DMS114 treated with DMSO at 0.1 percent for 48 hours (cell line): ENCODE data around the gene CAMSAP2.
"Not testable (repeated sequence)": the region's sequence is repeated elsewhere in the genome, so short reads cannot be mapped to it uniquely, and the experiment has no call there.

Experiments used
- DNase-seq: peaks from one replicate; lab custom pipeline; 2025; ENCODE audit not compliant: unreplicated experiment; lab: John Stamatoyannopoulos, UW

CAMSAP2 gene

DNA sequence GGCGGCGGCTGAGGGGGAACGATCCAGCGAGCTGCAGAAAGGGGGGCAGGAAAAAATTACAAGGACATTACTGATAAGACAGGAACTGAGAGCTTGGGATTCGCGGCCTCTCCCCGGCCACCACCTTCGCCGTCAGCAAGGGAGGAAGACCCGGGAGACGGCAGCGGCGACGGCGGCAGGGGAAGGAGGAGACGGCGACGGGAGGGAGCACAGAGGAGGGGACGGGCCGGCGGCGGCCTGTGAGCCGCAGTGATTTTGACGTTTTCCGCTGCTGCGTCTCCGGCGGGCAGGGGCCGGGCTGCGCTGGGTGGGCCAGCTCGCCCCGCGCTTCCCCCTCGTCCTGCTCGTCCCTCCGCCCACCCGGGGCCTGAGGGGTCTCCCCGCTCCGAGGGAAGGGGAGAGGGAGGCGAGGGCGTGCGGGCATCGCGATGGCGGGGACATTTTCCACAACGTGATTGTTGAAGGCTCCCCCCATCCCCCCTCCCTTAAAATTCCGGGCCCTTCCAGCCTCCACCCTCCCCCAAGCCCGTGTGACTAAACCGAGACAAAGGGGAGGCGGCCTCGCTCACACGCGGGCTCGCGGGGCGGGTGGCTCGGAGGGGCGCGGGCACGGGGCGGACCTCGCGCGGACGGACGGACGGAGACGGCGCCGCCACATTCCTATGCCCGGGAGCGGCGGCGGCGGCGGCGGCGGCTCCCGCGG, 407 bp downstream of the CAMSAP2 start:
- no peak for DNase-seq

DNA sequence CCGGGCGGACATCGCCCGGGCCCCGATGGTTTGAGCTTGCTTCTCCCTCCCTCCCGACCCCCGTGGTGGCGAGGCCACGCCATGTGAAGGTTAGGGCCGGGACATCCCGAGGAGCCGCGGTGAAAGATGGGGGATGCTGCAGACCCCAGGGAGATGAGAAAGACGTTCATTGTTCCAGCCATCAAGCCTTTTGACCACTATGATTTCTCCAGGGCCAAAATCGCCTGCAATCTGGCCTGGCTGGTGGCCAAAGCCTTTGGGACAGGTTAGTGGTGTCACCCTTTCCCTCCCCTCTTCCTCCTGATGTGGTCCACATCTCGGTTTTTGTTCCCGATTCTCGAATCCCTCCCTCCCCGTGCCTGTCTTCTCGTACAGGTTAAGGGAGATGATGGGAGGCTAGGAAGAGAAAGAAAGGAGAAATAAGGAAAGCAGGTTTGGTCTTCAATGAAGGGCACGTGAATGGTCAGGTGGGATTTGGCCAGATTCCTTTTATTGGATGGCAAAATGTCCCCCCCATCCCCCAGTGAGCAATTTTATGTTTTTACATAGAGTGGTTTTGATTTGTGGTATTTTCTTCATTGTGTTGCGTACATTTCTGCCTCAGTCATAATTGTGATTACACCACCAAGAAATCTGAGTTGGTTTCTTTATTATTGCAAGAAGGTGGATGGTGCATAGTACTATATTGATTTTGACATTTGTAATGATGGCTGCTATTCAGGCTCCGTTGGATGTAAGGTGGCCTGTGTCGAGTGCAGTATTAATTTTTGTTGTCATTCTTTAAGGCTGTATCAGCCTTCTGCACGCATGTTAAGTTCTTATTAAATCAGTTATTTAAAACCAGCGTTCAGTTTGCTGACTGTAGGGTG, 1.2 kb downstream of the CAMSAP2 start:
- no peak for DNase-seq

DNA sequence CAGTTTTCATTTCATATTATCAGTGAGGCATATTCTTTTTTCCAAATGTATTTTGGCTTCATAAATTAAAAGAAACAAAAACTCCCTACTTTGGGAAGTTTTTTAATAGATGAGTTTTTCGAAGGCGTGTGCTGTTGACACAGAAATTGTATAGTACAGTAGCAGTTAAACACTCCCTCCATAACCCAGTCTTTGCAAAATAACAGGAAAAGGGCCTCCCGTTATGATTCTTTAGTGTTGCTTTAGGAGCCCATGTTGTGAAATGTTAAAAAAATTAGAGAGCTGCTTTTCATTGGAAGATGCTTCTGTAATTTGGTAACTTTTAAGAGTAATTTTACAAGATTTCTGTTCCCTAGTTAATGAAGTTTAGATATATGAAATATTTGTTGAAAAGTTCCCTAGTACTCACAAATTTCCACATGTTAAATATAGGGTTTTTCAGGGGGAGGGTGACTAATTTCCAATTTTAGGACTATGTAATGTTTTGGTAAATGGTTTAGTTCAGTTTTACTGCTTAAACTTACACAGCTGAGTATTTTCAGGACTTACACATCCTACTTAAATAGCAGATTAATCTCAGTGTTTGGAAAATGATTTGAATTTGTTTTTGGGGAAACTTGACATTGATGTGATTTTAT, 2.0 kb downstream of the CAMSAP2 start:
- DNase-seq, result no peak

DNA sequence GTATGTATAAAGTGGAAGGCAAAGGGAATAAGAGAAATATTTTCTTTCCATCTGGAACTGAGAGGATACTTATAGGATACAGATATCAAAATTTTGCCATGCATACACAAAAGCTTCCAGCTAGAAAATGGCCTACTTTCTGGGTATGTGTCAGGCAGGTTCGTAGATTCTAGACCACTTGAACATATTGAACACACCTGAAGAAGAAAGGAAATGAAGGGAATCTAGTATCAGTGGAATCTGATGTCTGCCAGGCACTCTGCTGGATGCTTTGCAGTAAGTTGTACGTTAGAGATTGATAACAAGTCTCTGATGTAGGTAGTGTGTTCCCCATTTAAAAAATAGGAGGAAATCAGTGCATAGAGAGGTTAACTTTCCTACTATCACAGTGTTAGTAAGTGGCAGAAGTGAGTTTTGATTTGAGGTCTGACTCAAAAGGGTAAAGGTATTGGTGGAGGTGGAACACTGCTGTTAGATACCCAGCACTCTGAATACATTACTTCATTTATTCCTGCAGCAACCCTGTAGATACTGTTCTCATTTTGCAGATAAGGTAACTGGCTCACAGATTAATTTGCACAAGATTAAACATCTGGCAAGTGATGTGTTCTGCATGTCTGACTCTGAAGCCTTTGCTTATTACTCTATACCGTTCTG, 3.0 kb downstream of the CAMSAP2 start:
- DNase-seq, result no peak

DNA sequence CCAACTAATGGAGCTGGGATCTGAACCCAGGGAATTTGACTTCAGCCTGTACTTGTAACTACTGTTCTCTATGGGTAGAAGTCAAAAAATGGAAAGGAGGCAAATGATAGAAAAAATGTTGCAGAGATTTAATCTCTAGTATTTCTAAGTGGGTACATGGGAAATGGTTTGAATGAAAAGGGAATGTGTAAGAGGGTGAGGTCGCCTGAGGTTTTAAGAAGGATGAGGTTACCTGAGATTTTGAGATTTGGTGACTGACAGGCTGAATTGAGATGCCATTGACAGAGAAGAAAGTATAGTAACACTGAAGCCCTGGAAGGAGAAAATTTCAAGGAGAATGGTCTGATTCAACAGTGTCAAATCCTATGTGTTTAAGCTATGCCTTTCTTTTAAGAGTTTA, 5.5 kb downstream of the CAMSAP2 start:
- DNase-seq, result no peak

DNA sequence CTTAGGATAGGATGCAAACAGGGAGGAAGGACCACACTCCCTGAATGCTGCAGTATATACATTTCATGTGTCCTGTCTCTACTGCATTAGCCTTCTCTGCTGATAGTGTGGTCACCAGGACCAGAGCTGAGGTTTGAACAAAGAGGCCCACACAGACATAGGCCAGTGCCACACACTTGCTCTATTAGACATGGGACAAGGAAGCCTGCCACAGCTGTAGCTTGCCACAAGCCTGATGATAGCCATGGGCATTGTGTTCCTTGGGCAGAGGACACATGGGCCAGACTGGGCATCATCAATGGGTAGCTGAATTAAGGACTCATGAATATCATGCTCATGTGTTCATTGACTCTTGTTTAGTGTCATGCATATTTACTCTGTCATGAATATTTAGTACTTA, 10.4 kb downstream of the CAMSAP2 start:
- DNase-seq, result no peak

DNA sequence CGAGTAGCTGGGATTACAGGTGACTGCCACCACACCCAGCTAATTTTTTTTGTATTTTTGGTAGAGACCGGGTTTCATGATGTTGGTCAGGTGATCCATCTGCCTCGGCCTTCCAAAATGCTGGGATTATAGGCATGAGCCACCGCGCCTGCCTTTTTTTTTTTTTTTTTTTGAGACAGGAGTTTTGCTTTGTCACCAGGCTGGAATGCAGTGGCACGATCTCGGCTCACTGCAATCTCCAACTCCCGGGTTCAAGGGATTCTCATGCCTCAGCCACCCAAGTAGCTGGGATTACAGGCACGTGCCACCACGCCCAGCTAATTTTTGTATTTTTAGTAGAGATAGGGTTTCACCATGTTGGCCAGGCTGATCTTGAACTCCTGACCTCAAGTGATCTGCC, 12.1 kb downstream of the CAMSAP2 start:
- not testable (repeated sequence) for DNase-seq

DNA sequence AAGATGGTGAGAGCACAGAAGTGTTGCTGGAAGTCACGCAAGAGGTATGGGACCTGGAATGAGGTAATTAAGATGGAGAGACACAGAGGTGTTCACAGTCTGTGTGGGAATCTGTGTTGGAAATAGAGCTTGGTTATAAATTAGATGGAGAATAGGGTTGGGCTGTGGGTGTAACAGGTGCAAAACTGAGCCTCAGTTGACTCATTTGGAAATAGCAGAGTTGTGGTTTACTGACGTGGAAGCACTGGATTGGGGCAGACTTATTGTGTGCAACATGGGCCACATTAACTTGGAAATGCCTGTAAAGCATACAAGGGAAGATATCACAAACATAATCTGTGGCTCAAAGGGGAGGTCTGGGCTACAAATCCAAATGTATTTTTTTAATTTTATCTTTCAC, 13.0 kb downstream of the CAMSAP2 start:
- DNase-seq, result no peak

DNA sequence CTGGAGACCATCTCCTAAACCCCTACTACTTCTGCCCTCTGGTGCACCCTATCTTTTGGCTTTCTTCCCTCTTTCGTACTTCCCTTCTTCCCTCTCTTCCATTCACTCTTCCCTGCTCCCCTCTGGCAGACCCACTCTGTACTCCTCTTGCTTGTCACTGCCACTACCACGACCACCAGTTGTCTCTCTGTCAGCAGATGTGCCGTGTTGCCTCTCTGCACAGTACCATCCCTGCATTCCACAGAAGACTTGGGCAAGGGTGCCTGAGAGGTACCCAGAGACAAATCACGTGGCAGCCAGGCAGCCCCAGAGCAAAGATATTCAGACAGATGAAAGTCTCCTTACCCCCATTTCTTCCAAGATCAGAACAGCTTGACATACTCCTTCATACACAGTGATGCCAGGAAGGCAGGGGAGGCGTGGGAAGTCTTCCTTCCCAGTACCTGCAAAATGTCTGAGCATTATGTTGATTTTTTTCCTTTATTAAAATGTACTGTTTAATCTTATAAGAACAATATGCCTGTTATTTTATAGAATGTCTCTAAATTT, 15.0 kb downstream of the CAMSAP2 start:
- no peak for DNase-seq

DNA sequence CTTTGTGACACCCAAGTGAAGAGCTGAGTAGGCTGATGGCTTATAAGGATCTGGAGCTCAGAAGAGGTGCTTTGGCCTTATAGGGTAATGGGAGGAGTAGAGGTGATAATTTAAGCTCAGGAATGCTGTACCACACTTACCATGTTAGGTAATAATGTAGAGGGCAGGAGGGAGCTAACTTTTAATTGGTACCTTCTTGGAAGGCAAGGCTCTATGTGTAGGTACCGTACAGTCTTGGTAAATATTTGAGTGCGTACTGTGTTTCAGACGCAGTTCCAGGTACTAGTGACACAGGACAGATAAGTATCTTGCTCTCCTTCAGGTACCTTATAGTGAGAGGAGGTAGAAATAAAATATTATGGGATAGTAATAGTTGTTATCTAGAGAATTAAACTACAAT, 16.8 kb downstream of the CAMSAP2 start:
- no peak for DNase-seq

DNA sequence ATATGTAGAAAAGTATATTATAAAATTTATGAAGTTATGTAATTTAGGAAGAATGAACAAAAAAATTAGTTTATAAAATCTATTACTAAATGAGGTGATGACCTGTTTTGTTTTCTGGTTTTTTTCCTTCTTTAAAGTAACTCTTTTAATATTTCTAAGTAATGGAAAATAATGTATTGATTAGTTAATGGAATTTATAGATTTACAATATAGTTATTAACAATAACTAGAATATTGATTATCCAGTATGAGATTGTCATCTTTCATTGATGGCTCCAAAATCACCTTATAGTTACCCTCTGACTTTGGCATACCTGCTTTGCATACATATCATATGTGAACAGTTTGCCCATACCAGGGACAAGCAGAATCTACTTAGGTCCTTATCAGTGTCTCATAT, 23.4 kb downstream of the CAMSAP2 start:
- no peak for DNase-seq

DNA sequence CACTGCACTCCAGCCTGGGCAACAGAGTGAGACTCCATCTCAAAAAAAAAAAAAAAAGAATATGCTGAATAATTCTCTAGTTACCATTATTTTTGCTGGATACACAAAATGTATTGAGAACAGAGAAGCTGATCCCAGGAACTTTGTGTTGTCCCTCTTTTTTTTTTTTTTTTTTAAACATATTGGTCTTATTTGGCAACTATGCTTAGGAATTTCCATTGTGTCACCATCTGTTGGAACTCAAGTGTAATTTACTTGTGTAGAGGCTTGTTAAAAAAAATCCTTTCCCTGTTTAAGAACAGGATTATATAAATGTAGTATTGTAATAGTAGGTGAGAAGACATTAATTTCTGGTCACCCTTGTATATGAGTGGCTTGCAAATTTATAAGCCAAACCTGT, 28.6 kb downstream of the CAMSAP2 start:
- DNase-seq, result no peak

DNA sequence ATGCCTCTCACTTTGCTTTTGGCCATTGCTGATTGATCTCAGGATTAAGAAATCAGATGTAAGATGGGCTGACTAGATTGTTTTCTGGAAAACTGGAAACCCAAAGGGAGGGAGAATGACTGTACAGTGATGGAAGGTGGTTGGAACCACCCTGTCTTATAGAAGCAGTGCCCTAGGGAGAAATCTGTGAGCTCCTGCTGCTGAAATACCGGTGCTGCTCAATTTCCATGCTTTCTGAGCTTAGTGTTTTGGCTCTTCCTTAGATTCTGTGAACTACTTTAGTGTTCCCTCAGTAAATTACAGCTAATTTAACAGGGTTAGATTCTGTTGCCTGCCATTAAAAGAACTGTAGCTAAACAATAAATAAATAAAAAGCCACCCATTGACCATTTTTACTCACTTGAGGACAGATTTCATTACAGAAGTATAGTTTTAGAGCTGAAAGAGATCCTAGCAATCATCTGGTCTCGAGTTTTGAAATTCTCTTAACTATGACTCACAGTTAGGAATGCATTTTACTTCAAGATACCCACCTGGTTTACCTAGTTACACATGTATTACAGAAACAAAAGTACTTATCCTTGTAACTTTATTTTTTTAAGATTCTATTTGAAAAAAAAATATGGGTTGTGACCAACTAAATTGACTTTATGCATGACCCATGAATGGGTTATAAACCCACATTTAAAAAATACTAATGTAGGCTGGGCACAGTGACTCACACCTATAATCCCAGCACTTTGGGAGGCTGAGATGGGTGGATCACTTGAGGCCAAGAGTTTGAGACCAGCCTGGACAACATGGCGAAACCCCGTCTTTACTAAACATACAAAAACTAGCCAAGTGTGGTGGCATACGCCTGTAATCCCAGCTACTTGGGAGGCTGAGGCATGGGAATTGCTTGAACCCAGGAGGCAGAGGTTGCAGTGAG, 33.2 kb downstream of the CAMSAP2 start:
- no peak for DNase-seq

DNA sequence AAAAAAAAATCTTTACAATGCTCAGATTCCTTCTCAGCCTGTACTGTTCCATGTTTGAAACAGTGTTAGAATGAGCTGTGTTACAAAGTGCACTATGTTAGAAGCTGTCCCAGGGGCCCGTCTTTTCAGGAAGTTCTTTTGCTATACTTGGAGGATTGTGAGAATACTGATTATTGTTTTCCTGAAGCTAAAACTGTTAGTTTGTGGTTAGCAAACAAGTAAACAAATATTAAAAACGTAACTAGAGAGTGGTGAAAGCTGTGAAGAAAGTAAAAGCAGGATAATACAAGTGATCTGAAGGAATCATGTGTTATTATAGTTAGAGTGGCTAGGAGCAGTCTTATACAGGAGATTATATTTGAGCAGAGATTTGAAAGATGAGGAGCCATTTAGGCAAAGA, 35.6 kb downstream of the CAMSAP2 start:
- no peak for DNase-seq

DNA sequence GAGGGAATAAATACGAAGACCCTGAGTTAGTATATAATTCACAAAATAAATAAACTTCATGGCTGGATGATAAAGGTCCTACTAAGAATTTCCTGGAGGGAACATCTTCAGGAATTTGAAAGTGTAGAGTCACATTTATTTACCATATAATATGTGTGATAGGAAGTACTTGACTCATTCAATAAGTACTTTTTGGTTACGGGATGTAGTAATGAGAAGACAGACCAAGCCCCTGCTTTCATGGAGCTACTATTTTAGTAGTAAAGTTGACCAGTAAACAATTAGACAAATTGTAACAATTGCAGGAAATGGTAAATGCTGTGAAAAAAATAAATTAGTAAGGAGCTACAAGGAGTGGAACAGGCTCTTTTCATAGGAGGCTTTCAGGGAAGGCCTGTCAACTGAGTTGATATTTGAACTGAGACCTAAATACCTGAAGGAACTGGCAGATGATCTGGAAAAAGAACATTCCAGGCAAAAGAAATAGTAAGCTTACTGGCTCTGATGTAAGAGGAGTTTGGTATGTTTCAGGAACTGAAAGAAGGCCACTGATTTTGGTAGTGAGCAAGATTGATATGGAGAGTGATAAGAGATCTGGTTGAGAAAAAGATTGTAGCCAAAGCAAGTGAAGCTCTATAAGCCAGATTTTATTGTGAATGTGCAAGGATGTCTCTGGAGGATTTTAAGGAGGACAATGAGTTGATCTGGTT, 36.2 kb downstream of the CAMSAP2 start:
- DNase-seq, result no peak

DNA sequence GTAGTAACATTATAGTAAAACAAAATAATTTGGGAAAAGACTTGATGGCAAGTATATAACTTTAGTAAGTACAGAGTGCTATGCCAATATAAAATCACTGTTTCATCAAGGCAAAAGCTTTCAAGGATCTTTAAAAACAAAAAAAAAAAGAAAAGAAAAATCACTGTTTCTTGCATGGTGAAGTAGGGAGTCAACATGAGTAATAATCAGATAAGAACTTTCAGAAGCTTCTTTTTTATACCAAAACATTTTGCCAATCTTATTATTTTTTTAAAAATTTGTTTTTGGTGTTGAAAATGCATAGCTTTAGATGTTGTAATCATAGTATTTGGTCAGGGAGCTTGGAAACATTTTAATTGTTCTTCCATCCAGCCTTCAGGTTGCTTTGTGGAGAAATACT, 37.2 kb downstream of the CAMSAP2 start:
- DNase-seq, result no peak

DNA sequence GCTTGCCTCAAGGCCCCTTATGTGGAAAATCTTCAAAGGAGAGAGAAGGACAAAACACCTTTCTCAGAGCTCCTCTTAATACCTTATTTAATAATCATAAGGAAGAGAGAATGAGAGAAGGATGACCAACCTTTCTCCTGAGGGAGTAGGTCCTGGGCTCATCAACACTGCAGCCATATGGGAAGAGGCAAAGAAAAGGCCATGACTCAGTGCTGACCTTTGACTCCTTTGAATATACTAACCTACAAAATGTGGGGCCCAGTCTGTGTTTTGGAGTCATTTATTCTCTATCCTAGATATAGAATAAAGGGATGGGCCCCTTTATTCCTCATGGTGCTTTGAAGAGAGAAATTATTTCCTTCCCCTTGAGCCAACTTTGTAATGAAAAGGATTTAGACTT, 38.3 kb downstream of the CAMSAP2 start:
- DNase-seq, result no peak

DNA sequence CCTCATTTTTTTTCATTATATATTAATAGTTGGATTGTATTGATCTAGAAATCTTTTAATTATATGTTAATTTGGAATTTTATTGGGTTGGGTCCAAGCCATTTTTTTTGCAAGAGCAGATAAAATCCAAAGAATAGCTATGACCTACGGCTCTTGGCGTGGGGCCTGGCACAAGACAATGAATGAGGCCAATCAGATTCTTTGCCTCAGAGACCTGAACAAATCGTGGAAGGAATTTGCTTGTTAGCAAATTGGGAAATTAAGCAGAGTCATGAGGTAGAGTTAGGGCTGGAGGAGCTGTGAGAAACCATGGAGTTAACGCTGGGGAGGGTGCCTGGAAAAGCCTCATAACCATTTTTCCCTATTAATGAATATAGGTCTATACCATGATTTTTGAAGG, 40.1 kb downstream of the CAMSAP2 start:
- no peak for DNase-seq

DNA sequence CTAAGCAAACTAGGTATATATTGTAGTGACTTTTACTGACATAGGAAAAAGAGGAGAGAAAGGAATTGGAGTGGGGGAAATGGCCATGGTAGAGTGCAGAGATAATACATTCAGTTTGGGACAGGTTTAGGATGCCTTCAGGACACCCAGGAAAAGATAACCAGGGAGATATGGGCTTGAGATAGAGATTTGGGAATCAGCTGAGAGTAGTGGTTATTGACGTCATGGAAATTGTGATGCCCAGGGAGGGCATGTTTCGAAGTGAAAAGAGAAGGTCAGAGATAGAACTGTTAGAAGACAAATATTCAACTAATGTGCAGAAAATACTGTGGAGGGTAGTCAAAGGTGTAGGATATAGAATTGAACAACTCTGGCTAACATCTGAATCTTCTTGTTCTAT, 40.6 kb downstream of the CAMSAP2 start:
- DNase-seq, result no peak
